Kidney epithelial cell (primary cell): ENCODE measurements around the gene LTV1. TPM values are rescaled to one million over a fixed set of nuclear protein-coding genes. Genes with fewer than 3 reads are reported as not detected.
"Not testable (repeated sequence)": the region's sequence is repeated elsewhere in the genome, so short reads cannot be mapped to it uniquely, and the experiment has no call there.

Experiments
- DNase-seq: peaks from one replicate; pipeline ENCODE4 v3.0.0-alpha.2; 2010; ENCODE audit warnings: low read depth
- H3K27me3 ChIP-seq: 2 replicates; pipeline ENCODE4 v1.6.0; 2011; ENCODE audit warnings: low read length; ENCODE audit not compliant: control insufficient read depth, insufficient read depth
- H3K36me3 ChIP-seq: 2 replicates; pipeline ENCODE4 v1.5.1; 2011; ENCODE audit warnings: low read length; ENCODE audit not compliant: control insufficient read depth, insufficient read depth
- H3K4me3 ChIP-seq: 2 replicates; pipeline ENCODE4 v1.5.1; 2011; ENCODE audit warnings: low read depth, mild to moderate bottlenecking, control low read depth, low read length
- CTCF ChIP-seq: IDR thresholded peaks from 2 replicates; pipeline ENCODE4 v1.5.1; 2011; ENCODE audit warnings: mild to moderate bottlenecking, moderate library complexity, low read length, control low read depth, inconsistent platforms; ENCODE audit not compliant: insufficient read depth, poor library complexity, severe bottlenecking
- total RNA-seq: library from RNA; depleted of rRNA; stranded (reverse); fragments of >200 nt; gene quantifications from 2 replicates; pipeline ENCODE4 v1.2.3, GENCODE V29; 2015

The LTV1 gene
- total RNA-seq, 1 donor from 2014 or later: 22.0 TPM

DNA sequence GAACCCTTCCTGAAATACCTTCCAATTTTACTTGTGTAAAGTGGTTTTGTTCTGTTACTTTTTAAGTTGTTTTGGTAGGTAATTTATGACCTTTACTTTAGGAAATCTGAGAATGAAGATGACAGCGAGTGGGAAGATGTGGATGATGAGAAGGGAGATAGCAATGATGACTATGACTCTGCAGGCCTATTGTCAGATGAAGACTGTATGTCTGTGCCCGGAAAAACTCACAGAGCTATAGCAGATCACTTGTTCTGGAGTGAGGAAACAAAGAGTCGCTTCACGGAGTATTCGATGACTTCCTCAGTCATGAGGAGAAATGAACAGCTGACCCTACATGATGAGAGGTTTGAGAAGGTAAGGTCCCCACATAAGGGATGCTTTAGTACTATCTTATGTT is 14.5 kb downstream of the LTV1 start:
- no peak for DNase-seq
- TF ChIP-seq CTCF: no peak
- no peaks in the 10 kb centered on the region for H3K27me3 ChIP-seq
- no peaks in the 10 kb centered on the region for H3K36me3 ChIP-seq
- H3K4me3 ChIP-seq: no peak overlapping the region

GRCh38 chr6:143859891-143860660 is 16.9 kb downstream of the LTV1 start:
- Histone ChIP-seq H3K36me3 (no peaks in the 10 kb centered on the region), H3K4me3 (no peak overlapping the region), H3K27me3 (no peaks in the 10 kb centered on the region)
- no peak for TF ChIP-seq CTCF
- no peak for DNase-seq

DNA sequence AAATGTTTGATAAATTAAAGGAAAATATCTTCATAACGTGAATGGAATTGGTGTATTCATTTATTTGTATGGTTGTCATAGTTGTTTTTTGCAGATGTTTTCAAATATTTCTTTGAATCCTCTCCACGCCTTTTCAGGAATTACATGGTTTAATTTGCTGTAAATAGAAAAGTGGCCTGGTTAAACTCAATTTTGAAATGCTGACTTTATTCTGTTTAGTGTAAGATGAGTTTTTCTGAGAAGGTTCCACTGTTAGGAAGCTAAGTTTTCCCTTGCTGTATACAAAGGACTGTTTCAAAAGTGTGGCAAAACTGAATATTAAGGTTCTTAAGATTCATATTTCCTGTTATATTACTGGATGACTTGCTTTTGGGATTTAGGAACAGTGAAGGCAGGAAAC is 20.6 kb downstream of the LTV1 start:
- TF ChIP-seq CTCF: no peak
- DNase-seq: no peak
- H3K36me3 ChIP-seq: no peaks in the 10 kb centered on the region

GRCh38 chr6:143864234-143864633 is 21.1 kb downstream of the LTV1 start, which contains the start of gene ZC2HC1B:
Gene ZC2HC1B, plus strand, starts transcription at chr6:143864474. Its CDS starts 66 bp downstream, at chr6:143864540.
- Histone ChIP-seq H3K27me3 (no peaks in the 10 kb centered on the region), H3K4me3 (no peak within 1 kb of the TSS), H3K36me3 (no peaks in the 10 kb centered on the region)
- no peak for TF ChIP-seq CTCF
- DNase-seq: no peak

More for the DNA sequence above, 20.6 kb downstream of the LTV1 start:
- H3K27me3 ChIP-seq: no peaks in the 10 kb centered on the region
- no peak overlapping the region for H3K4me3 ChIP-seq

DNA sequence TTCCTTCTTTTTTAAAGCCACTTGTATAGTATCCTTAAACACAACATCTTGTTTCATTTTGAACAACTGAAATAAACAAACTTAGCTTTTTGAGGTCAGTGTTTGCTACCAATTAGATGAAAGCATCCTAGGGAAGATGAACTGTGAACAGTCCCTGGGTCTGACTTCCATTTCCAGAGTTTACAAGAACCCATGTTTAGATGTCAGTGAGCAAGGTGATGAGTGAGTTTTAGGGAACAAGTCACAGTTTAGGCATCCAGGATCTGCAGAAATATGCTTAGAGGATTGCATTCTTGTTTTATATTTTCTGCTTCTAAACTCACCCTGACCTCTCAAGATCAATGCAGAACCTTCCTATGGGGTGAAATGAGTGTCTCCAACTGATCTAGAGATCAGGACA is 24.1 kb downstream of the LTV1 start:
- DNase-seq: no peak
- no peaks in the 10 kb centered on the region for H3K36me3 ChIP-seq

DNA sequence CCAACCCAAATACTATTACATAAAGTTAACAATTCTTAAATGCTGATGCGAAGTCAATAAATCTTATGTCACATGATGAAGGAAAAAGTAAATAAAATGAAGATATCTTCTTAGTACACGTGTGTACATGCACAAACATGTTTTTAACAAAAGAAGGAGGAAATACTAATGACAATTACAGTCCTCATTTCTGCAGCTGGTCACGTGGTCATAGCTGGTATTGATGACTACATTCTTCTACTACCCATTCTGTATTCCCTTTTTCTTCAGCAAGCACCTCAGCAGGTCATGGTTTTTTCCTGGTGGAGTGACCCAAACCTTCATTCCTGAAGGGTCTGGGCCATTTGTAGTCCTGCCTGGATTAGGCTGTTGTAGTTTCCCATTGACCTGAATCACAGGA is 25.7 kb downstream of the LTV1 start:
- H3K36me3 ChIP-seq, H3K27me3 ChIP-seq, H3K4me3 ChIP-seq, DNase-seq: not testable (repeated sequence)

More for the DNA sequence above, 24.1 kb downstream of the LTV1 start:
- Histone ChIP-seq H3K27me3 (no peaks in the 10 kb centered on the region), H3K4me3 (no peak overlapping the region)
- no peak for TF ChIP-seq CTCF

GRCh38 chr6:143871202-143871730 is 28.1 kb downstream of the LTV1 start:
- DNase-seq, H3K36me3 ChIP-seq, H3K4me3 ChIP-seq, H3K27me3 ChIP-seq: not testable (repeated sequence)
